H1 (cell line): ENCODE results near the gene TUBGCP2. TPM values are rescaled to one million over a fixed set of nuclear protein-coding genes. Genes with fewer than 3 reads are reported as not detected.

Experiments used
- CTCF ChIA-PET: fragments of 300-600 bp; sonication (Branson Sonifier 250); formaldehyde crosslinking; loops from one replicate; lab custom pipeline; 2021; ENCODE audit not compliant: partially characterized antibody; lab: Charles Lee
- POLR2A ChIA-PET: fragments of 300-600 bp; sonication (Branson Sonifier 250); formaldehyde crosslinking; loops from one replicate; lab custom pipeline; 2021; ENCODE audit warnings: inconsistent platforms; ENCODE audit not compliant: partially characterized antibody; lab: Charles Lee
- DNase-seq, 2 experiments: peaks; one replicate each; pipeline versions ENCODE4 v3.0.0 to v3.0.0-alpha.2; 2010 to 2022; ENCODE audit warnings: low spot score in 2 of 2, low read depth in 1 of 2, mixed read lengths in 1 of 2
- FAIRE-seq: peaks from 2 replicates; lab custom pipeline; 2011; peaks lifted over from hg19 to GRCh38; lab: Jason Lieb, UNC
- H2AFZ ChIP-seq: 2 replicates; pipeline ENCODE4 v1.8.1; 2012; ENCODE audit warnings: low read length, inconsistent platforms
- H2AK5ac ChIP-seq: 2 replicates; pipeline ENCODE4 v1.6.1; 2013; ENCODE audit warnings: low read depth, low read length
- H2BK120ac ChIP-seq: replicated peaks from 2 replicates; pipeline ENCODE3; 2013; ENCODE audit warnings: low read depth, low read length, inconsistent platforms
- H2BK12ac ChIP-seq: 2 replicates; pipeline ENCODE4 v1.6.1; 2013; ENCODE audit warnings: low read depth, low read length
- H2BK15ac ChIP-seq: 2 replicates; pipeline ENCODE4 v1.6.1; 2013; ENCODE audit warnings: low read length
- H2BK20ac ChIP-seq: 2 replicates; pipeline ENCODE4 v1.6.1; 2013; ENCODE audit warnings: low read length
- H2BK5ac ChIP-seq: 2 replicates; pipeline ENCODE4 v1.6.1; 2013; ENCODE audit warnings: low read depth, low read length
- H3K14ac ChIP-seq: 2 replicates; pipeline ENCODE4 v1.6.1; 2013; ENCODE audit warnings: inconsistent platforms; ENCODE audit not compliant: insufficient read length
- H3K18ac ChIP-seq: 2 replicates; pipeline ENCODE4 v1.6.1; 2013; ENCODE audit warnings: low read length; ENCODE audit errors: extremely low read depth
- H3K23ac ChIP-seq: 2 replicates; pipeline ENCODE4 v1.6.1; 2013; ENCODE audit warnings: inconsistent platforms; ENCODE audit not compliant: insufficient read length
- H3K23me2 ChIP-seq: 2 replicates; pipeline ENCODE4 v1.6.1; 2013; ENCODE audit warnings: low read depth, low read length
- H3K27ac ChIP-seq: 2 replicates; pipeline ENCODE4 v1.6.1; 2011; ENCODE audit warnings: low read depth, low read length, inconsistent platforms
- H3K27me3 ChIP-seq, 4 experiments: replicated peaks in 1 of 4; 1 replicate in 1 of 4; 2 replicates in 3 of 4; pipeline versions ENCODE4 v1.6.1 to v1.8.1; 2011 to 2013; ENCODE audit warnings: low read length in 3 of 4, mild to moderate bottlenecking in 3 of 4, inconsistent platforms in 2 of 4, mixed read lengths in 2 of 4, moderate library complexity in 1 of 4; ENCODE audit not compliant: control insufficient read depth in 3 of 4, insufficient read depth in 3 of 4; ENCODE audit errors: extremely low read depth in 1 of 4
- H3K36me3 ChIP-seq, 4 experiments: 2 replicates each; pipeline versions ENCODE4 v1.6.1 to v1.8.1; 2011 to 2013; ENCODE audit warnings: mild to moderate bottlenecking in 4 of 4, low read length in 3 of 4, moderate library complexity in 2 of 4, control low read depth in 1 of 4, inconsistent platforms in 1 of 4; ENCODE audit not compliant: insufficient read depth in 4 of 4, control insufficient read depth in 2 of 4
- H3K4ac ChIP-seq: replicated peaks from 2 replicates; pipeline ENCODE3; 2013; ENCODE audit warnings: low read length, low read depth, mixed read lengths, inconsistent platforms; ENCODE audit not compliant: insufficient read length
- H3K4me1 ChIP-seq, 4 experiments: replicated peaks in 1 of 4; 1 replicate in 1 of 4; 2 replicates in 3 of 4; pipeline versions ENCODE4 v1.6.1 to v1.8.1; 2011 to 2013; ENCODE audit warnings: low read length in 3 of 4, inconsistent platforms in 2 of 4, mixed read lengths in 1 of 4; ENCODE audit not compliant: insufficient read depth in 4 of 4, control insufficient read depth in 3 of 4
- H3K4me2 ChIP-seq, 2 experiments: 2 replicates each; pipeline versions ENCODE4 v1.6.1 to v1.8.1; 2011 to 2013; ENCODE audit warnings: low read depth in 2 of 2, low read length in 2 of 2, control low read depth in 1 of 2, inconsistent platforms in 1 of 2, mild to moderate bottlenecking in 1 of 2; ENCODE audit not compliant: insufficient read depth in 1 of 2
- H3K4me3 ChIP-seq, 4 experiments: fragments of 200-600, 300-600 bp in 1 of 4; sonication (generic), shearing (Covaris generic), sonication (Bioruptor Twin) in 1 of 4; 2 replicates each; pipeline versions ENCODE4 v1.5.1 to v1.8.1; 2011 to 2016; ENCODE audit warnings: low read length in 4 of 4, low read depth in 3 of 4, control low read depth in 2 of 4, inconsistent platforms in 2 of 4, mild to moderate bottlenecking in 2 of 4, mixed read lengths in 1 of 4, moderate library complexity in 1 of 4; ENCODE audit not compliant: insufficient read depth in 2 of 4; ENCODE audit errors: extremely low read depth in 1 of 4
- H3K56ac ChIP-seq: replicated peaks from 2 replicates; pipeline ENCODE3; 2013; ENCODE audit warnings: low read depth, mild to moderate bottlenecking, mixed read lengths, low read length, inconsistent platforms; ENCODE audit not compliant: insufficient read length
- H3K79me1 ChIP-seq: 2 replicates; pipeline ENCODE4 v1.6.1; 2013; ENCODE audit warnings: low read depth, low read length, control low read depth
- H3K79me2 ChIP-seq, 2 experiments: 2 replicates each; pipeline versions ENCODE4 v1.6.1 to v1.8.1; 2012 to 2013; ENCODE audit warnings: low read length in 2 of 2, mild to moderate bottlenecking in 2 of 2, inconsistent platforms in 1 of 2; ENCODE audit not compliant: insufficient read depth in 2 of 2, control insufficient read depth in 1 of 2
- H3K9ac ChIP-seq, 4 experiments: replicated peaks in 1 of 4; 1 replicate in 1 of 4; 2 replicates in 3 of 4; pipeline versions ENCODE4 v1.6.1 to v1.8.1; 2011 to 2013; ENCODE audit warnings: low read depth in 3 of 4, low read length in 3 of 4, control low read depth in 2 of 4, mild to moderate bottlenecking in 2 of 4, moderate library complexity in 2 of 4, inconsistent platforms in 1 of 4; ENCODE audit errors: extremely low read depth in 1 of 4
- H3K9me3 ChIP-seq, 2 experiments: 2 replicates each; pipeline versions ENCODE4 v1.6.1 to v1.8.1; 2012 to 2013; ENCODE audit warnings: mild to moderate bottlenecking in 2 of 2, moderate library complexity in 2 of 2, control low read depth in 1 of 2, inconsistent platforms in 1 of 2, low read depth in 1 of 2, low read length in 1 of 2, mixed read lengths in 1 of 2; ENCODE audit not compliant: insufficient read depth in 2 of 2
- H4K20me1 ChIP-seq, 2 experiments: replicated peaks in 1 of 2; 2 replicates each; pipeline versions ENCODE3 to v1.8.1; 2011 to 2013; ENCODE audit warnings: inconsistent platforms in 2 of 2, low read length in 2 of 2, mild to moderate bottlenecking in 1 of 2; ENCODE audit not compliant: insufficient read depth in 2 of 2, control insufficient read depth in 1 of 2
- H4K5ac ChIP-seq: 2 replicates; pipeline ENCODE4 v1.6.1; 2013; ENCODE audit warnings: low read length, low read depth, mixed read lengths, inconsistent platforms; ENCODE audit not compliant: insufficient read length
- H4K8ac ChIP-seq: 2 replicates; pipeline ENCODE4 v1.8.0; 2013; ENCODE audit warnings: mild to moderate bottlenecking, moderate library complexity, low read length, inconsistent platforms; ENCODE audit not compliant: insufficient read depth; ENCODE audit errors: extremely low read depth
- H4K91ac ChIP-seq: replicated peaks from 2 replicates; pipeline ENCODE3; 2013; ENCODE audit warnings: low read length, mixed read lengths, inconsistent platforms; ENCODE audit not compliant: insufficient read length
- BRCA1 ChIP-seq: IDR thresholded peaks from 2 replicates; pipeline ENCODE4 v1.6.1; 2012; ENCODE audit warnings: low read depth, low read length, improper control_type of control experiment
- CBX5 ChIP-seq: fragments of 300-800, 300-1000 bp; sonication (generic); IDR thresholded peaks from 2 replicates; pipeline ENCODE4 v1.7.1; 2016; ENCODE audit warnings: antibody characterized with exemption, low read length, low read depth
- CHD1 ChIP-seq: IDR thresholded peaks from 2 replicates; pipeline ENCODE4 v1.6.1; 2012; ENCODE audit warnings: low read depth, low read length, improper control_type of control experiment
- FOSL1 ChIP-seq: IDR thresholded peaks from 2 replicates; pipeline ENCODE4 v1.6.1; 2011; ENCODE audit warnings: mild to moderate bottlenecking, low read depth, low read length, moderate library complexity; ENCODE audit not compliant: insufficient read depth
- HDAC2 ChIP-seq, 2 experiments: fragments of 300-600 bp in 1 of 2; sonication (generic) in 1 of 2; IDR thresholded peaks; 2 replicates each; pipeline ENCODE4 v1.6.1; 2011 to 2012; ENCODE audit warnings: low read depth in 2 of 2, low read length in 2 of 2, mild to moderate bottlenecking in 2 of 2, moderate library complexity in 2 of 2, borderline replicate concordance in 1 of 2, inconsistent platforms in 1 of 2
- KDM5A ChIP-seq: fragments of 200-600 bp; IDR thresholded peaks from 2 replicates; pipeline ENCODE4 v1.7.1; 2012; ENCODE audit warnings: mild to moderate bottlenecking, low read length, inconsistent platforms, mixed read lengths
- PHF8 ChIP-seq: fragments of 200-600 bp; sonication (generic); conservative IDR thresholded peaks from 2 replicates; pipeline ENCODE4 v1.7.1; 2012; ENCODE audit warnings: low read depth, mild to moderate bottlenecking, inconsistent platforms, low read length, moderate library complexity
- POLR2AphosphoS5 ChIP-seq: IDR thresholded peaks from 2 replicates; pipeline ENCODE4 v1.6.1; 2011; ENCODE audit warnings: low read depth, low read length
- POU5F1 ChIP-seq: IDR thresholded peaks from 2 replicates; pipeline ENCODE4 v1.6.1; 2011; ENCODE audit warnings: low read depth, mild to moderate bottlenecking, low read length, moderate library complexity
- RBBP5 ChIP-seq: IDR thresholded peaks from 2 replicates; pipeline ENCODE4 v1.7.1; 2012; ENCODE audit warnings: low read depth, mild to moderate bottlenecking, inconsistent platforms, low read length, moderate library complexity, borderline replicate concordance
- SAP30 ChIP-seq: fragments of 300-600 bp; sonication (generic); IDR thresholded peaks from 2 replicates; pipeline ENCODE4 v1.7.1; 2012; ENCODE audit warnings: low read length, moderate library complexity, mild to moderate bottlenecking, inconsistent platforms; ENCODE audit not compliant: insufficient read depth, insufficient replicate concordance
- SIX5 ChIP-seq: IDR thresholded peaks from 2 replicates; pipeline ENCODE4 v1.6.1; 2011; ENCODE audit warnings: mild to moderate bottlenecking, low read depth, low read length
- SP1 ChIP-seq: IDR thresholded peaks from 2 replicates; pipeline ENCODE4 v1.6.1; 2011; ENCODE audit warnings: low read depth, low read length
- SP2 ChIP-seq: IDR thresholded peaks from 2 replicates; pipeline ENCODE4 v1.6.1; 2012; ENCODE audit warnings: mild to moderate bottlenecking, low read length, inconsistent platforms
- WGBS, 2 experiments: shearing (Covaris generic) in 1 of 2; methylation state at CpG; one replicate each; pipeline versions ENCODE4 v1.1.6 to v1.1.7; 2013 to 2015; ENCODE audit warnings: low lambda C conversion rate in 2 of 2, mixed read lengths in 2 of 2, inconsistent platforms in 1 of 2, low coverage in 1 of 2, missing lambda C conversion rate in 1 of 2; ENCODE audit not compliant: insufficient replicate concordance in 2 of 2, insufficient coverage in 1 of 2, insufficient read length in 1 of 2; ENCODE audit errors: extremely low coverage in 1 of 2, missing lambda C conversion rate in 1 of 2; 5-methylcytosine and 5-hydroxymethylcytosine counted together
- polyA plus RNA-seq, 7 experiments: library from polyadenylated mRNA; depleted of rRNA in 3 of 7; stranded (reverse) in 5 of 7; unstranded in 2 of 7; fragments of >200 nt in 5 of 7; fragments of 200-250 nt in 2 of 7; gene quantifications; 1 replicate in 5 of 7; 2 replicates in 1 of 7; 4 replicates in 1 of 7; pipeline versions ENCODE4 v1.2.1 to v1.2.3, GENCODE V29; 2011 to 2013; ENCODE audit warnings: missing spikeins in 2 of 7, mixed read lengths in 2 of 7
- total RNA-seq: library from RNA; stranded (reverse); fragmentation: NEBNext Ultra II Directional; extraction: Animal tissue kit (Norgen Biotek cat#: 25700); gene quantifications from 2 replicates; pipeline ENCODE4 v1.2.1, GENCODE V29; 2021

Gene TUBGCP2
- total and polyA plus RNA-seq, 2 of the 8 experiments (the other 6 are each of a cell fraction or from before 2014, with no cell fraction given): 34.9 to 51.9 TPM

DNA sequence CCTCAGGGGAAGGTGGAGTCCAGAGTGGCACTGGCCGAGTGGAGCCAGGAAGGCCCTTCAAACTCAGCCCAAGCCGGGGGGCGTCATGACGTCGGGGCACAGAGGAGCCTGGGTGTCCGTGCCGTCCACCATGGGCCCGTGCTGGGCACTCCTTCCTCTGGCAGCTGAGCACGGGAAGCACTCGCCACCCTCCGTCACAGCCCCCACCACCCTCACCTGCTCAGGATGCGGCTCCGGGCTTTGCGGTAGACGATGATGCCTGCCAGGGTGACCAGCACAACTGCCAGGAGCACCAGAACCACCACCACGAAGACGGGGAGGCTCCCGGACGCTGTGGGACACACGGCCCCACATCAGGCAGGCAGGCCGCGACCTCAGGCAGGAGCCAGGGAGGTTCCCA, 40.1 kb downstream of the TUBGCP2 start:
- no peaks in the 10 kb centered on the region for H3K23me2 ChIP-seq
- no peak overlapping the region for H2BK15ac ChIP-seq
- ChIA-PET POLR2A (interaction anchor here (1.1 to 1.3 kb wide), 2 partner anchors 9 to 42 kb away, joined by 3 to 5 read pairs; no protein-coding TSS in a partner anchor), CTCF (interaction anchor here (0.9 to 3.5 kb wide), 6 partner anchors 9 to 125 kb away, joined by 3 to 15 read pairs (median 4); partner anchors contain the start of gene ADAM8)
- no peak overlapping the region for H3K4me3 ChIP-seq
- peaks cover 0 to 1% of the 10 kb centered on the region in 2 experiments for H4K20me1 ChIP-seq
- no peaks in the 10 kb centered on the region for H3K79me1 ChIP-seq
- 95% methylated on average over 22 of the region's 22 CpGs; no CpG with 5 or more reads in 1 of the 2 experiments for WGBS, 2 experiments
- DNase-seq (no peak), FAIRE-seq (no peak)
- H4K91ac ChIP-seq: no peak overlapping the region
- H2AFZ ChIP-seq: no peak overlapping the region
- no peak overlapping the region for H3K4ac ChIP-seq
- H3K23ac ChIP-seq: no peak overlapping the region
- no peak overlapping the region for H2BK12ac ChIP-seq
- H3K27me3 ChIP-seq: peaks cover 0 to 1% (median under 1%) of the 10 kb centered on the region in 4 experiments; a peak in 2 of 7 replicates
- no peak overlapping the region for H2BK5ac ChIP-seq
- no peak overlapping the region for H3K9ac ChIP-seq
- no peak overlapping the region for H2BK120ac ChIP-seq
- H3K27ac ChIP-seq: no peak overlapping the region
- 0 out of 2 replicates have a peak overlapping the region, but pooled peaks have one; percentile 25 for H4K8ac ChIP-seq
- H3K9me3 ChIP-seq: no peaks in the 10 kb centered on the region
- no peak overlapping the region for H3K4me2 ChIP-seq
- no peak overlapping the region for H3K14ac ChIP-seq
- no peak overlapping the region for H4K5ac ChIP-seq
- H2AK5ac ChIP-seq: no peak overlapping the region; the same call in 1 of the 2 replicates
- no peak overlapping the region for H2BK20ac ChIP-seq
- H3K18ac ChIP-seq: no peak overlapping the region
- H3K56ac ChIP-seq: no peak overlapping the region
- no peaks in the 10 kb centered on the region for H3K36me3 ChIP-seq
- no peaks in the 10 kb centered on the region for H3K79me2 ChIP-seq
- peaks cover 0 to 3% (median 0%) of the 10 kb centered on the region in 4 experiments; a peak in 3 of 7 replicates for H3K4me1 ChIP-seq
- TF ChIP-seq RBBP5 (no peak), POU5F1 (no peak), PHF8 (no peak), SP2 (no peak), HDAC2 (IDR thresholded peaks at IDR 0.05; ENCODE audit: borderline replicate concordance in 1 of 2, low read depth in 2 of 2, low read length in 2 of 2) (no peak), FOSL1 (no peak), KDM5A (no peak), BRCA1 (no peak), POLR2AphosphoS5 (no peak), CBX5 (no peak), SAP30 (no peak), CHD1 (no peak), SP1 (no peak), SIX5 (no peak)
